Neural cell (in vitro differentiated cells): Measurements from ENCODE around the gene PCP2. TPM values are rescaled to one million over a fixed set of nuclear protein-coding genes. Genes with fewer than 3 reads are reported as not detected.

Experiments
- H2AFZ ChIP-seq: fragments of 200-600, 300-800 bp; sonication (generic), shearing (Covaris generic); 2 replicates; pipeline ENCODE4 v1.6.0; 2014; ENCODE audit warnings: low read depth, mild to moderate bottlenecking, antibody characterized with exemption, low read length, moderate library complexity
- H3F3A ChIP-seq: fragments of 200-600 bp; shearing (Covaris generic); 2 replicates; pipeline ENCODE4 v1.6.1; 2016; ENCODE audit warnings: mild to moderate bottlenecking, moderate library complexity, mixed read lengths, antibody characterized with exemption, low read length; ENCODE audit not compliant: insufficient read depth, poor library complexity, severe bottlenecking
- H3K27ac ChIP-seq: fragments of 200-600, 300-800 bp; sonication (generic), shearing (Covaris generic); 2 replicates; pipeline ENCODE4 v1.5.1; 2014; ENCODE audit warnings: mild to moderate bottlenecking, low read length, moderate library complexity
- H3K27me3 ChIP-seq: fragments of 300-800, 200-600 bp; sonication (generic), shearing (Covaris generic); 2 replicates; pipeline ENCODE4 v1.6.0; 2014; ENCODE audit warnings: mild to moderate bottlenecking, low read depth, low read length, moderate library complexity; ENCODE audit not compliant: insufficient read depth
- H3K36me3 ChIP-seq: fragments of 300-800, 200-600 bp; sonication (generic), shearing (Covaris generic); 2 replicates; pipeline ENCODE4 v1.5.1; 2014; ENCODE audit warnings: mild to moderate bottlenecking, antibody characterized with exemption, low read length, moderate library complexity; ENCODE audit not compliant: insufficient read depth
- H3K4me2 ChIP-seq: fragments of 300-800, 200-600 bp; sonication (generic), shearing (Covaris generic); 2 replicates; pipeline ENCODE4 v1.6.0; 2014; ENCODE audit warnings: mild to moderate bottlenecking, low read length
- H3K4me3 ChIP-seq: fragments of 300-800, 200-600 bp; sonication (generic), shearing (Covaris generic); 2 replicates; pipeline ENCODE4 v1.5.1; 2014; ENCODE audit warnings: mild to moderate bottlenecking, low read length, moderate library complexity
- H3K79me2 ChIP-seq: fragments of 200-600 bp; shearing (Covaris generic); replicated peaks from 2 replicates; pipeline ENCODE4 v1.6.0; 2014; ENCODE audit warnings: mild to moderate bottlenecking, low read length, moderate library complexity; ENCODE audit not compliant: insufficient read depth
- H3K9ac ChIP-seq: fragments of 300-800, 200-600 bp; sonication (generic), shearing (Covaris generic); 2 replicates; pipeline ENCODE4 v1.6.1; 2016; ENCODE audit warnings: mild to moderate bottlenecking, low read length, mixed read lengths
- H3K9me2 ChIP-seq: fragments of 200-600 bp; shearing (Covaris generic); 2 replicates; pipeline ENCODE4 v1.6.1; 2016; ENCODE audit warnings: mild to moderate bottlenecking, low read length, mixed read lengths; ENCODE audit not compliant: insufficient read depth
- H3K9me3 ChIP-seq: fragments of 200-600, 300-800 bp; sonication (generic), shearing (Covaris generic); 2 replicates; pipeline ENCODE4 v1.6.1; 2016; ENCODE audit warnings: mild to moderate bottlenecking, mixed run types, low read length, moderate library complexity, mixed read lengths
- H4K20me1 ChIP-seq: fragments of 200-600 bp; shearing (Covaris generic); 2 replicates; pipeline ENCODE4 v1.6.1; 2016; ENCODE audit warnings: mild to moderate bottlenecking, mixed run types; ENCODE audit not compliant: insufficient read depth
- CTCF ChIP-seq: fragments of 450-650 bp; IDR thresholded peaks from 2 replicates; pipeline ENCODE4 v1.5.1; 2014; ENCODE audit warnings: antibody characterized with exemption, mild to moderate bottlenecking, moderate library complexity; ENCODE audit not compliant: poor library complexity, severe bottlenecking
- EP300 ChIP-seq: fragments of 450-650 bp; conservative IDR thresholded peaks from 2 replicates; pipeline ENCODE4 v1.6.1; 2014; ENCODE audit warnings: antibody characterized with exemption, mild to moderate bottlenecking, moderate library complexity; ENCODE audit not compliant: poor library complexity, severe bottlenecking
- EZH2 ChIP-seq: fragments of 200-600, 300-800 bp; shearing (Covaris generic), sonication (generic); IDR thresholded peaks from 2 replicates; pipeline ENCODE4 v1.6.1; 2014; ENCODE audit warnings: antibody characterized with exemption, low read length, borderline replicate concordance, mild to moderate bottlenecking; ENCODE audit not compliant: insufficient read depth, poor library complexity, severe bottlenecking
- MXI1 ChIP-seq: fragments of 450-650 bp; conservative IDR thresholded peaks from 2 replicates; pipeline ENCODE4 v1.6.1; 2014; ENCODE audit warnings: antibody characterized with exemption, mild to moderate bottlenecking; ENCODE audit not compliant: poor library complexity, severe bottlenecking
- POLR2AphosphoS5 ChIP-seq: IDR thresholded peaks from 2 replicates; pipeline ENCODE4 v1.6.1; 2012
- RAD21 ChIP-seq: fragments of 450-650 bp; conservative IDR thresholded peaks from 2 replicates; pipeline ENCODE4 v1.6.1; 2014; ENCODE audit warnings: antibody characterized with exemption, mild to moderate bottlenecking, moderate library complexity
- REST ChIP-seq: IDR thresholded peaks from 2 replicates; pipeline ENCODE4 v1.6.1; 2012; ENCODE audit warnings: borderline replicate concordance
- SMC3 ChIP-seq: fragments of 450-650 bp; conservative IDR thresholded peaks from 2 replicates; pipeline ENCODE4 v1.6.1; 2014; ENCODE audit warnings: antibody characterized with exemption, mild to moderate bottlenecking, moderate library complexity; ENCODE audit not compliant: poor library complexity
- TAF1 ChIP-seq: IDR thresholded peaks from 2 replicates; pipeline ENCODE4 v1.6.1; 2012; ENCODE audit warnings: low read depth
- polyA plus RNA-seq: library from polyadenylated mRNA; depleted of rRNA; stranded (reverse); fragments of >200 nt; gene quantifications from 2 replicates; pipeline ENCODE4 v1.2.3, GENCODE V29; 2014

The PCP2 gene
- polyA plus RNA-seq, 1 donor from 2014 or later: not detected

- Histone ChIP-seq H3K79me2 (peaks cover 33% of the 10 kb centered on the region), H3K9me2 (no peaks in the 10 kb centered on the region), H3K27ac (peak within 1 kb of the TSS; percentile 77), H3K9me3 (no peaks in the 10 kb centered on the region), H3K36me3 (no peaks in the 10 kb centered on the region), H3K9ac (peak within 1 kb of the TSS; percentile 95), H3K4me2 (peak within 1 kb of the TSS; percentile 72), H2AFZ (peak within 1 kb of the TSS; percentile 25), H3K27me3 (no peaks in the 10 kb centered on the region), H4K20me1 (no peaks in the 10 kb centered on the region), H3F3A (no peaks in the 10 kb centered on the region), H3K4me3 (peak within 1 kb of the TSS; percentile 76)
- TF ChIP-seq POLR2AphosphoS5 (peak; percentile 90), TAF1 (peak; percentile 89), CTCF (no peak), REST (peak; percentile 78), RAD21 (no peak), EZH2 (no peak), MXI1 (peak; percentile 77), EP300 (peak; percentile 53), SMC3 (no peak)
These were observed 4.0 kb downstream of the PCP2 start, which contains the start of the genes PET100 and XAB2 for GRCh38 chr19:7629347-7630054. TSS of gene PET100 (plus strand) at chr19:7629793. CDS start at chr19:7629834, 41 bp downstream. TSS of gene XAB2 (minus strand) at chr19:7629545. CDS start at chr19:7629527, 18 bp downstream.

GRCh38 chr19:7628589-7629311 is 4.8 kb downstream of the PCP2 start:
- Histone ChIP-seq H3K9ac (peak overlapping the region; percentile 85), H3K36me3 (no peaks in the 10 kb centered on the region), H3K4me2 (peak overlapping the region; percentile 72), H3K27me3 (no peaks in the 10 kb centered on the region), H3K4me3 (peak overlapping the region; percentile 76), H3K9me2 (no peaks in the 10 kb centered on the region), H4K20me1 (no peaks in the 10 kb centered on the region), H2AFZ (no peak overlapping the region), H3K27ac (peak overlapping the region; percentile 65), H3K79me2 (peaks cover 33% of the 10 kb centered on the region), H3F3A (no peaks in the 10 kb centered on the region), H3K9me3 (no peaks in the 10 kb centered on the region)
- TF ChIP-seq CTCF (no peak), TAF1 (no peak), SMC3 (no peak), MXI1 (no peak), REST (no peak), EP300 (no peak), RAD21 (no peak), EZH2 (no peak), POLR2AphosphoS5 (no peak)
